Stimulated activated CD4-positive, alpha-beta T cell treated with anti-CD3 and anti-CD28 coated beads, Interleukin-2, amount 100 ng/mL, for 48 hours (primary cell): Measurements from ENCODE around the gene AASS.

ENCODE experiments used
- DNase-seq, 2 donors: peaks; one replicate each; pipeline ENCODE4 v3.0.0-alpha.2; 2020

The AASS gene

DNA sequence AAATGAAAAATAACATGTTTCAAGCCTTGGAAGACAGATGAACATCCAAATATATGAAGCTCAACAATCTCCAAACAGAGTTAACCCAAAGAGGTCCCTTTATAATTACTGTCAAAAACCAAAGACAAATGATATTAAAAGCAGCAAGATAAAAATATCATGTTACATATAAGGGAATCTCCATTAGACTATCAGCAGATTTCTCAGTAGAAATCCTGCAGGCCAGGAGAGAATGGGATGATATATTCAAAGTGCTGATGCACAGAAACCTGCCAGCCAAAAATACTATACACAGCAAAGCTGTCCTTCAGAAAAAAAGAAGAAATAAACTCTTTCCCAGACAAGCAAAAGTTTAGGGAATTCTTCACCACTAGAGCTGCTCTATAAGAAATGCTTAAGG lies 41.0 kb downstream of the AASS start:
- no peak for DNase-seq

DNA sequence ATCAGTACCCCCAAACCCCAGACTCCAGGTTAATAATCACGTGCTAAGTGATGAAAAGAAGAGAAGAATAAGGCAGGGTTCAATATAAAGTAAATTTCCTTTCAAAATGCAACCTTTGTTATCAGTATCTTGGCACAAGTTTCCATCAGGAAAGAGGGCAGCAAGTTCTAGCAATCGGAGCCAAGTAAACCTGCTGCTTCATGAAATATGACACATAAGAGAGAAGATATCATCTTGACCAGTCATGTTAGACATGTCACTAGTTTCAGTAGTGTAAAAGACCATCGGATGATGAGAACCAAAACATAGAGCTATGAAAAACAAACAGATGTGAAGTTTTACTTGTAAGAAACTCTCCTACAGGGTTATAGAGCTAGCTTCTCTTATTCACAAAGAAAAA lies 44.0 kb downstream of the AASS start:
- DNase-seq: no peak

DNA sequence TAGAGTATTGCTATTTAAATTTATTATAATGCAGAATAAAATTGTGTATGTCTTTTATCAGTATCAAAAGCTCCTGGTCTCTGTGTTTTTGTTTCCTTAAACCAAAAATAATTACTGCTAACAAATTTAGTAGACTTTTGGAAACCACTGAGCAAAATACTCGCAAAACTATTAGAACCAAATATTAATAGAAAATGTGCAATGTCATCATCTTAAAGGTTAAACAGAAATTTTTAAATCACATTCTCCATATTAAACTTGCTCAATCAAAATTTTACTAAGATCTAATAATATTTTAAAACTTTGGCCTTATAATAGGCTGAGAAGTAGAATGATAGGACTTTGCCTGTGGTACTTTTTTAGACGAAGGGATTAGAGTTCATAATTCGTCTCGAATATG lies 48.4 kb downstream of the AASS start:
- no peak for DNase-seq

DNA sequence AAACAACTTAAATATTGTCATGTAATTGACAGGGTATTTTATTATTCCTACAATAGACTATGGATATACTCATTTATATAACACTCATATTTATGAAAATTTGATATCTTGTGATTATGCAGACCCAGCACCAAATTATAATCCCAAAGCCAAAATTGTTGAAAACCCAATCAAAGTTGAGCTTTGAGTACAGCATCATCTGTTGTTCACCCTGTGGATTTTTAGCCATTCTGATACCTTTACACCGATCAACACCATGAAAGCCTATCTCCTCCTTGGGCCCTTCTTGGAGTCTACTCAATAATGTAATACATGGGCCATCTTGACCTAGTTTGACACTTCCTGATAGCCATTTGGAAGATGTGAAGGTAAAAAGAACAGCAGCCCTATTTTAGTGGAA lies 49.5 kb downstream of the AASS start:
- DNase-seq: no peak

DNA sequence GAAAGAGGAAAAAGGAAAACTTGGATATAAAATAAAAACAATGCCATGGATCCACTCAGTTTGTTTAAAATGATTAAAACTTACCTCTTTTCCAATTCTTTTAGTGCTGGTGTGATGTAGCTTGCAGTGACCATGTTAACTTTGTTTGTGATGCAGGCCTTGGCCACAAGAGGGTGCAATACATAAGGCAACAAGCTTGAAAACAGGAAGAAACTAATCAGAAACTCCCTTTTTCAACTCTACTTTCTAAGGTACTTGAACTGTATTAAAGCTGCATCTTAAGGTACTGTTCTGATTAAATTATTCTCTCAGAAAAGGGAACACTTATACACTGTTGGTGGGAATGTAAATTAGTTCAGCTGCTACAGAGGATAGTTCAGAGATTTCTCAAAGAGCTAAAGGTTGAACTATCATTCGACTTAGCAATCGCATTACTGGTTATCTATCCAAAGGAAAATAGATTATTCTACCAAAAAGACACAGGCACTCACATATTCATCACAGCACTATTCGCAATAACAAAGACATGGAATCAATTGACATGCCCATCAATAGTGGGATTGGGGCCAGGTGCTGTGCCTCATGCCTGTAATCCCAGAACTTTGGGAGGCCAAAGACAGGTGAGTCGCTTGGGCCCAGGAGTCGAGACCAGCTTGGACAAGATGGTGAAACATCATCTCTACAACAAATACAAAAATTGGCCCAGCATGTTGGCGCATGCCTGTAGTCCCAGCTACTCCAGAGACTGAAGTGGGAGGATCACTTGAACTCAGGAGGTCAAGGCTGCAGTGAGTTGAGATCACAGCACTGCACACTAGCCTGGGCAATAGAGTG lies 50.9 kb downstream of the AASS start:
- peak; percentile 46 to 47 for DNase-seq

DNA sequence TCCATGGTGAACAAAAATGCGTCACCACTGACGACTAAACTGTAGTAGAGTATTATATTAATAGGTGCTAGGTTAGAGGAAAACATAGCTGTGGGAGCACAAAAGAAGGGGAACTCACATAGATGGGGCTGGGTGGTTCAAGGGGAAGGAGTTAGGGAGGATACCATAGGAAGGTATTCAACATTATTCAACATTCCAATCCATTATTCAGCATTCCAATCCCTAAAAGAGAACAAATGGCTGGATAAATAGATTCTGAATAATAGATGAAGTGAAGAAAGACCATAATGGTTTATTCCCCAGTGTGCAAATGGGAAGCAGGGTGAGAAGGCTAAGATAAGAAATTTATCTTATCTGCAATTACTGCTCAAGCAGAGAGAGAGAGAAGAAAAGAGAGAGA lies 61.4 kb downstream of the AASS start:
- no peak for DNase-seq

DNA sequence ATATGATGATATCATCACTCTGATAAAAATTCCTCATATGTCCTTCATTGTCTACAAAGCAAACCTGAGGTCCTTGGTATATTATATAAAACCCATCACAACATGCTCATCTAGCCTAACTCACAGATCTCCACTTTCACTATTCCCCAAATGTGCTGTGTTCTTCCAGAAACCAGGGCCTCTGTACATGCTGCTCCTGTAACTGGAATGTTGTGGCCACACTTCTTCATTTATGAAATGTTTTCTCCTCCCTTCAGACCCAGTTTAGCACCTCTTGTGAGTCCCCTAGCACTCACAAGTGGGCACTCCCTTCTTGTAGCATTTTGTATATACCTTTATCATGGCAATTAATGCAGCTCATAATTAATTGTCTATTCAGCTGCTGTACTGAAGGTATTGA lies 61.9 kb downstream of the AASS start:
- no peak for DNase-seq

DNA sequence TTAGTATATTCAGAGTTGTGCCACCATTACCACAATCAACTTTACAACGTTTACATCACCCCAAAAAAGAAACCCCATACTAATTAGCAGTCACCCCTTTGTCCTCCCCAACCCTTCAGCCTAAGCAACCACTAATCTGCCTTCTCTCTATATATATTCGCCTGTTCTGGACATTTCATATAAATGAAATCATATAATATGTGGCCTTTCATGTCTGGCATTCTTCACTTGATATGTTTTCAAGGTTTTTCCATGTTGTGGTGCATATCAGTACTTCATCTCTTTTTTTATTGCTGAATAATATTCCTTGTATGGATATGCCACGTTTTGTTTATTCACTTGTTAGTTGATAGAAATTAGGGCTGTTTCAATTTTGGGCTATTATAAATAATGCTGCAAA lies 70.4 kb downstream of the AASS start:
- DNase-seq: no peak

DNA sequence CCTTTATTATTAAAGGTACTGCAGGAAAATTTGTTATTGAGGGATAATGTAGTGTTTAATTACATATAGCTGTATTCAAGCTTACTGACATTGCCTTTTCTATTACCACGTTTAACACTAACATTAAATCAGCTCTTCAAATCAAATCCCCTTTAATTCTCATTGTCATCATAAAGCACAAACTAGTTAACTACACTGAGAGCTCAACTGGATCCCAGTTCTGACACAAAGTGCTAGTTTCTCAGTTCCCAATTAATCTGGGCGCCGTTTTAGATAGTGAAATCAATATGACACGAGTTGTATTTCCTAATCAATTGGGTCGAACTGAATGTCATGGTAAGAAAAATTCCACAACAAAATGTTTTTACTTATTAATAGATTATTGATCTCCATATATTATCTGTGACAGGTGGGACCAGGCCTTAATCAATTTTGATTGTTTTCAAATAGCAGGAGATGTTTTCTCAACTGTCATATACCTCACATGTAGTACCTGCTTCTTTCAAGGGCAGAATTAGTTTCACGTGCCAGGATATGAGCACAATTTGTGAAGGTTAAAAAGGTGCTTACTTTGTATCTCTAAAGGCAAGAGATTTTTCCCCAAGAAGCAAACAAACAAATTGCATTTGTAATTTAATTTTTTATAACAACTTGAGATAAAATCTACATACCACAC lies 71.0 kb downstream of the AASS start:
- DNase-seq: no peak

DNA sequence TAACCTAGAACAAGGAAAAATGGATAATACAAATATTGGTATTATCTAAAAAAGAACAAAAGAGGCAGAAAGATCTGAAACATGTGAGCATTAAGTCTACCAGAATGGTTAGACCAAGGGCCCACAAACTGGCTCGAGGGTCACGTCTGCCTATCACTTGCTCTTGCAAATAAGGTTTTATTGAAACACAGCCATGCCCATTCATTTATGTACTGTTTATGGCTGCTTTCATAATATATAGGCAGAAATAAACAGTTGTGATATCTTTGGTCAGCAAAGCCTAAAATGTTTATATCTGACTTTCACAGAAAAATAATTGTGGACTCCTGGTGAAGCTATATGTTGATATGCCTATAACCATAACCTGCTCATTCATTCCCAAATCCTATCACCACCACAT lies 71.8 kb downstream of the AASS start:
- no peak for DNase-seq

DNA sequence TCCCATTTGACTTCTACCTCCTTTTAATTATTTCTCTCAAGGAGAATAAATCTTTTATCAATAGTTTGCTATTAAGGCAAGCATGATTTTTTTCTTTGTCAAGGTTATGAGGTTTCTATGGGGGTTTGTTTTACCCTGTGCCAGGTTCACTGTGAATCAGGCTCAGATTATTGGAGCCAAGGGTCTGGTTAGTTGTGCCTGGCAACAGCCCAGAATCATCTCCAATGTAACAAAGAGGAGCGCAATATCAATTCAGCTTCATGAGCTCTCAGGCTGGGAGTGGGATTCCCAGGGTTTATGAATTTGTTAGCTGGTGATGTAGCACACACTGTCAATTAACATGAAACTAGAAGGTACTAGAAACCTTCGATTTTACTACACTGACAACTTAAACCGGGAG lies 73.2 kb downstream of the AASS start:
- DNase-seq: no peak

DNA sequence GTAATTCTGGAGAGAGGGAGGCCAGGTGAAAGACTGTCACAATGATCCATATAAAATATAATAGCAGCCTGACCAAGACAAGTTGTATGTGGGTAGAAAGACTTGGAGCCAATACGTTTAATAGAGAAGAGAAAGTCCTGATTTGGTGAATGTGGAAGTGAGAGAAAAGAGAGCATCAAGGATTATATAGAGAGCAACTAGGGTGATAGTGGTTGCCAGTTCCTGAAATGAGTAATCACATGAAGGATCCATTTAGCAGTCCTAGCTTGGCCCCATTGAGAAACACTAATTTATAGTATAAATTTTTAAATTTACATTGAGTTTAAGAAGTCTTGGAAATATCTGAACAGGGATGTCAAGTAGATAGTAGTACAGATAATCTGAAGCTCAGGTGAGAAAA lies 74.0 kb downstream of the AASS start:
- DNase-seq: no peak

DNA sequence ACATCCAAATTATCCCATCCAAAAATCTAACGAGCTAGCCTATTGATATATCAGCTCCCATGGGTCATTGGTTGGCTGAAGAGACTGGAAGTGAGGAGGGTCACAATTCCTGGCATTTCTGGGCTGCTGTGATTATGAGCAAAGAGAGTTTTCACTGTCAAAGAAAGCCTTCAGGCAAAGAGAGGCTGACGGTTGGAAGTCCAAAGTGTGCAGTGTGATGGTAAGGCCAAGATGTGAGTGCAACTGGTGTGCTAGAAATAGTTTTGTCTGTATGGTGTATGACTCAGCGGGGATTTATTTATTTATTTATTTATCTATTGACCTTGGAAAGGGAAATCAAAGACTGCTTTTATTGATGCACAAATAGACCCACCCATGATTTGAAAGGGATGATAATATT lies 75.0 kb downstream of the AASS start:
- no peak for DNase-seq

DNA sequence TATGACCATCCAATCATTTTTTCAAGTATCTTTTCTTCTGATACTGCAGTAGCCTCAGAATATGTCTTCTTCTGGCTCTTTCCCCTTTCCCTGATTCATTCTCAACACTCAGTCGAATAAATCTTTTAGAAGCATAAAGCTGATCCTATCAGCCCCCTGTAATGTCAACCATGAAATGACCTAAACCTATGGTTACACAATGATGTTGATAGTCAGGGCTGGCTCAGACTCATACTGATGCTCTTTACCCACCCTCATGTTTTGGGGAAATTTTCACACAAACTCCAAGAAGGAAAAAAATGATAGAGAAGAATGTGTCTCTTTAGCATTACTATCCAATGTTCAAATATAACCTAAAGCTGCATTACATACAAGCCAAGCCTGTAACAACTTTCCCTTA lies 76.0 kb downstream of the AASS start:
- DNase-seq: no peak

DNA sequence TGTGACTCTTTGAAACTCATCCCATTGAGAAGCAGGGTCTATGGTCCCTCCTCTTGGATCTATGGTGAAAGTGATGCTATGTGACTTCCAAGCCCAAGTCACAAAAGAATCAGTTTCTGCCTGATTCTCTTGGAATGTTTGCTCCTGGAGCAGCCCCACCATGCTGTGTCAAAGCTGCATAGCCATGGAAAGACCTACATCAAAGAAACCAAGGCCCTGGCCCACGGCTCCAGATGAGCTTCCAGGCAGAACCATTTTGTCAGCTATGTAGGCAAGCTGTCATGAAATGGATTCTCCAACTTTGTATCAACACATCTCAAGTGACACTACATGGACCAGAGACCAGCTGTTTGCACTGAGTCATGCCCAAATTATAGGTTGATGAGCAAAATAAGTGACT lies 77.0 kb downstream of the AASS start:
- DNase-seq: no peak

DNA sequence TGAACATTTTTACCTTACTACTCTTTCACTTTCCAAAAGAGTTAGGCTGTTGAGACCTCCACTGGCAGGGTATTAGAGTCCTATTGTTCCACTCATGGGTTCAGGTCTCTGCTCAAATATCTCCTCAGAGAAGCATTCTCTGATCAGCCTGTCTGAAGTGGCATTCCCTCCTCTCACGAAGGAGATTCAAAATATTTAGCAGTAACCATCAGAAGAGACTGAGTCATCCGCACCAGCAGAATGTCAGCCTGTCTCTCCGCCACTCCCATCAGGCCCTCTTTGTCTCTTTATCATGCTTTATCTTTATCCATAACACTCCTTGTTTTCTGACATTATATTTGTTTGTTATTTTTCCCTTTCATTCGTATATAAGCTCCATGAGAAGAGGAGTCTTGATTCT lies 79.1 kb downstream of the AASS start:
- no peak for DNase-seq

DNA sequence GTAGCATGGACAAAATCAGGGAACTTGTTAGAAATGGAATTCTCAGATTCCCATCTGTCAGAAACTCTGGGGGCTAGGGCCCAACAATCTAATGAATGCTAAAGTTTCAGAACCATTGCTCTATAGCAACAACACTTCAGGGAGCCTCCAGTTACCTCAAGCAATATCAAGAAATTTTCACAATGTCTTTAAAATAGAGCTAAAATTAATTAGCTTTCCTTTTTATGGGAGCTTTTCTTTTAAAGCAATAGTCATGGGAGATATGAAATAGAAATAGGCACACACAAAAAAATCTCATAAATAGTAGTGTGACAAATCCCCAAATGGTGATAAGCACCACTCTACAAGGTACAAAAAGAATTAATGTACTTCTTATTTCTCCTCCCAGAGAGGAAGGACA lies 80.9 kb downstream of the AASS start:
- DNase-seq: no peak

DNA sequence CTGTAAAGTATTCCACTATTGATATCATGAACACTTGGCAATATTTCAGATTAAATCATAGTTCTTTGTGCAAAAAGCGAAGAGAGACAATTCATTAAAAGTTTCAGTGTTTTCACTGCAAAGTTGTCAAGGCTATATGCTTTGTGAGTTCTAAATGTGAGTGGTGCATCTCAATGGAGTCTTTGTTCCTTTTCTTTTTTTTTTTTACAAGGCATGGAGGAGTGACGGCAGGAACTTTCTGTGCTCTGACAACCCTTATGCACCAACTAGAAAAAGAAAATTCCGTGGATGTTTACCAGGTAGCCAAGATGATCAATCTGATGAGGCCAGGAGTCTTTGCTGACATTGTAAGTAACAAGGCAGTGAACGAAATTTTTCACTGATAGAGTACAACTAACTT lies 84.5 kb downstream of the AASS start:
- DNase-seq: no peak

DNA sequence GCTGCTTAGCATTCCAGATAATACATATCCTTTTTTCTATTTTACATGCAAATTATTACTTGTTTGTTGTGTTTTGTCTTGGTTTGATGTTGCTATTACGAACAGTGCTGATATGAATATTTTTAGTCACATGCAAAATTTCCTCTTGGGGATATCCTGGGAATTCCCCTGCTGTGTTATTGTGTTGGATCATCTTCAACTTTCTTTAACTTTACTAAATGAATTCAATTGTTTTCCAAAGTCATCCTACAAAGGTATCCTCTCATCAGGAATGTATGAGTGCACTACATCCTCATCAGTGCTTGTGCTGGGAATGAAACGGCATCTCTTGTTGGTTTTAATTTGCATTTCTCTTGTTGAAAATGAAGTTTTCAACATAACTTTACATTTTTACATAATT lies 87.1 kb downstream of the AASS start:
- DNase-seq: no peak

DNA sequence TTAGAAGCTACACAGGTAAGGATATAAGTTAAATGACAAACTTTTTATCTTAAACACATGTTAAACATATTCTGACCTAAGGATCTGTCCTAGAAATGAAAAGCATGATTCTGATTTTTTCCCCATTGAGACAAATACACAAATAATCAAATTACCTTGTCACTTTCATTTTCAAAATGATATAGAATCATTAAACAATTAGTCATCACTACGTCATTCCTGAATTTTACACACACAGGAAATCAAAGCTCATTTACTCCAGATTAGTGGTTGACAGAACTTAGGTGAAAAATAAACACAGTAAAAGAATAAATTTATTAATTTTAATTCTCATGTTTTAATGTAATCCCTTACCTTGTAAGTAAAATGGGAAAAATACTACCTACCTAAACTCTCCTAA lies 89.0 kb downstream of the AASS start:
- DNase-seq: no peak

DNA sequence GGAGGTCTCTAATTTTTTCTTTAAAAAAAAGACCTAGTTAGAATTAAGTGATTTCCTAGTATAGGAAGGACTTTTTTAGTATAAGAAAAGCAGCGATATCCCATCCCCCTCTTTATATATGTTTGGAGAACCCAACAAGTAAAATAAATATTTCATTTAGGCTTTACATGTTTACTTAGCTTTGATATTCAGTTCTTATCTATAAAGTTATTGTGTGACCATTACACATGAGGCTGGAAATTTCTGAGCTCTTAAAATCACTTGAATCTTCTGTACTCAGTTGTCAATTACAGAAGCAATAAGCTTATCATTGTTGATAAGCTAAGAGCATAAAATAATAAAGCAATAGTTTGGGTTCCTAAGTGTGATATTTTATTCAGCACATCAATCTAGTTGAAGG lies 89.7 kb downstream of the AASS start:
- DNase-seq: no peak

DNA sequence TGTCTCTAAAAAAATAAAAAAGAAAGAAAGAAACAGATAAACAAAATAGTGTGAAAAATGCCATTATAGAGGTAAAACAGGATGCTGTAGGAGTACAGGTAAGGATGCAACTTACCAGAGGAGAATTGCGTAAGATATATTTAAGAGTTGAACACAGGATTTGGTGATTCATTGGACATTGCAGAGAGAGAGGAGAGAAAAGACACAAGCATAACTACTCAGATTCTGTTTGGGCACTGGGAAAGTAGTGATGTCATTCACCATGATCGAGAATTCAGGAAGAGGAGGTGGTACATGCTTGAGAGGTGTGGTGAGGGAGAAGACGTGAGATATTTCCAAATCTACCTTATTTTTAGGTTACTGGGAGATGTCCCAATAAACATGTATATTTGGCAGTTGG lies 97.6 kb downstream of the AASS start:
- DNase-seq: no peak

DNA sequence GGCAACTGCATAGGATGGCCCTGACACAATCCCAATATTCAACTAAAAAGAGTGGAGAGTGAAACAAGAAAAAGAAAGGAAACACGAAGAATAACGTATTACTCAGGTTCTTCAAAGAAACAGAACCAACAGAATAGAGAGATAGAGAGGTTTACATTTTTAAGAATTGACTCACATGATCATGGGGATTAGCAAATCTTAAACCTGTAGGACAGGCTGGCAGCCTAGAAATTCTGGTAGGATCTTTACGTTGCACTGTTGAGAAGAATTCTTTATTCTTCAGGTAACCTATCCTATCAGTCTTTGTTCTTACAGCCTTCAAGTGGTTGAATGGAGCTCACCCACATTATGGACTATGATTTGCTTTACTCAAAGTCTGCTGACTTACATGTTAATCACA lies 103.9 kb downstream of the AASS start:
- DNase-seq: no peak

DNA sequence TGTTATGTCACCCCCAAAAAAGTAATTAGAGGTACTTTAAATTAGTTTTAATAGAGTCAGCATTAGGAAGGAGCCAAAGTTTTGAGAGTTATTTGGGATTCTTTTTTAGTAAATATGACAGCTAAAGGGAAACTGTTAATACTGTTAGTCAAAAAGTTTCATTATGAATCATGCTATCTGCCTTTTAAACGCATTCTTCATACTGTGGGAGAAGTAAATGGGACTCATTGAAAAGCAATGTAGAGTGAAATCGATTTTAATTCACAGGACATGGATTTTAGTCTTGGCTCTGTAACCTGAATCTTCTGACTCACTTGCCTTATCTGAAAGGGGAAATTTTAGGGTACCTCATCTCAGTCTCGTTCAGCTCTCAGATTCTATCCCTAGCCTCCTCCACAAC lies 105.1 kb downstream of the AASS start:
- no peak for DNase-seq

DNA sequence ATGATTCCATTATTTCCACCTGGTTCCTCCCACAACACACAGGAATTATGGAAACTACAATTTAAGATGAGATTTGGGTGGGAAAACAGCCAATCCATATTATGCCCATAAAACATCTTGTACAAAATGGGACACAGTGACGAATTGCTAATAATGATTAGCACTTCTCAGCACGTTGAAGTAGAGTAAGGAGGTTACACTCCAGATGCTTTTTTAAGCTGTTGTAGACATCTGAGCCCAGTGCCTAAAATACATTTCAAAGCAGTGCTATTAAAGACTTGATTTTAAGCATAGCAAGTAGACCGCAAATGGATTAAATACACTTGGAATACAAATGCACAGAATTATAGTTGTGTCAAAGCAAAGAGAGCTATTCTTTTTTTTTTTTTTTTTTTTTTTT lies 105.9 kb downstream of the AASS start:
- no peak for DNase-seq
